LNCAP (cell line): Measurements from ENCODE around the gene SRPK3.
A peak's percentile ranks its signal among the peaks of the same experiment; 100 is the strongest.

Experiments
- TF ChIP-seq, protein P1 (sequence below): fragments of 450-650 bp; IDR thresholded peaks from 2 replicates; pipeline ENCODE4 v1.5.1; 2017; ENCODE audit warnings: mild to moderate bottlenecking

The SRPK3 gene

DNA sequence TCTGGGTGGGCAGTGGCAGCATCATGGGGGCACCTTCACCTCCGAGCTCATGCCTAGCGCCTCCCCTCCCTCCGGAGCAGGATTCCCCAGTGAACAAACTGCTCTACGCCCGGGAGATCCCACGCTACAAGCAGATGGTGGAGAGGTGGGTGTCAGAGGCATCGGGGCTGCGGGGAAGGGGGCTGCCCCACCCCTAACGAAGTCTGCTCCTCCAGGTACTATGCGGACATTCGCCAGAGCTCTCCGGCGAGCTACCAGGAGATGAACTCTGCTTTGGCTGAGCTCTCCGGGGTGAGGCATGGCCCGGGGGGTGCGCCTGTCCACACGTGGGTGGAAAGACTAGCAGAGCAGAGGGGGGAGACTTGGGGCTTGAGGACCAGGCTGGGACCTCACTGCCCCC is 2.7 kb upstream of the SRPK3 start:
- TF ChIP-seq, protein P1, sequence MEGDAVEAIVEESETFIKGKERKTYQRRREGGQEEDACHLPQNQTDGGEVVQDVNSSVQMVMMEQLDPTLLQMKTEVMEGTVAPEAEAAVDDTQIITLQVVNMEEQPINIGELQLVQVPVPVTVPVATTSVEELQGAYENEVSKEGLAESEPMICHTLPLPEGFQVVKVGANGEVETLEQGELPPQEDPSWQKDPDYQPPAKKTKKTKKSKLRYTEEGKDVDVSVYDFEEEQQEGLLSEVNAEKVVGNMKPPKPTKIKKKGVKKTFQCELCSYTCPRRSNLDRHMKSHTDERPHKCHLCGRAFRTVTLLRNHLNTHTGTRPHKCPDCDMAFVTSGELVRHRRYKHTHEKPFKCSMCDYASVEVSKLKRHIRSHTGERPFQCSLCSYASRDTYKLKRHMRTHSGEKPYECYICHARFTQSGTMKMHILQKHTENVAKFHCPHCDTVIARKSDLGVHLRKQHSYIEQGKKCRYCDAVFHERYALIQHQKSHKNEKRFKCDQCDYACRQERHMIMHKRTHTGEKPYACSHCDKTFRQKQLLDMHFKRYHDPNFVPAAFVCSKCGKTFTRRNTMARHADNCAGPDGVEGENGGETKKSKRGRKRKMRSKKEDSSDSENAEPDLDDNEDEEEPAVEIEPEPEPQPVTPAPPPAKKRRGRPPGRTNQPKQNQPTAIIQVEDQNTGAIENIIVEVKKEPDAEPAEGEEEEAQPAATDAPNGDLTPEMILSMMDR, result no peak

DNA sequence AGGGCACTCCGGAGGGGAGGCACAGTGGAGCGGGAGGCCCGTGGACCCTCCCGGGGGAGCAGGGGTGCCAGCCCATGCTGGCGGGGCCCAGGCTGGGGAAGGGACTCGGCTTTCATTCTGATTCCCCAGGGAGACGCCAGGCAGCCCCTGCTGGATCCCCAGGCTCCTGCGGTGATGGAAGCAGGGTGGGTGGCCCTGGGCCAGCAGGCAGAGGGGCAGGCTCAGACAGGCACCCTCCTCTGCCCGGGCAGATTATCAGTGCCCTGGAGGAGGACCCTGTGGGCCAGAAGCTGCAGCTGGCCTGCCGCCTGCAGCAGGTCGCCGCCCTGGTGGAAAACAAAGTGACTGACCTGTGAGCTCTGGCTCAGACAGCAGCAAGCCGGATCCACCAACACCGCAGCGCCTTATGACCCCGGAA is 2.1 kb upstream of the SRPK3 start:
- TF ChIP-seq, protein P1, result peak; percentile 22; the same call in 1 of the 2 replicates

DNA sequence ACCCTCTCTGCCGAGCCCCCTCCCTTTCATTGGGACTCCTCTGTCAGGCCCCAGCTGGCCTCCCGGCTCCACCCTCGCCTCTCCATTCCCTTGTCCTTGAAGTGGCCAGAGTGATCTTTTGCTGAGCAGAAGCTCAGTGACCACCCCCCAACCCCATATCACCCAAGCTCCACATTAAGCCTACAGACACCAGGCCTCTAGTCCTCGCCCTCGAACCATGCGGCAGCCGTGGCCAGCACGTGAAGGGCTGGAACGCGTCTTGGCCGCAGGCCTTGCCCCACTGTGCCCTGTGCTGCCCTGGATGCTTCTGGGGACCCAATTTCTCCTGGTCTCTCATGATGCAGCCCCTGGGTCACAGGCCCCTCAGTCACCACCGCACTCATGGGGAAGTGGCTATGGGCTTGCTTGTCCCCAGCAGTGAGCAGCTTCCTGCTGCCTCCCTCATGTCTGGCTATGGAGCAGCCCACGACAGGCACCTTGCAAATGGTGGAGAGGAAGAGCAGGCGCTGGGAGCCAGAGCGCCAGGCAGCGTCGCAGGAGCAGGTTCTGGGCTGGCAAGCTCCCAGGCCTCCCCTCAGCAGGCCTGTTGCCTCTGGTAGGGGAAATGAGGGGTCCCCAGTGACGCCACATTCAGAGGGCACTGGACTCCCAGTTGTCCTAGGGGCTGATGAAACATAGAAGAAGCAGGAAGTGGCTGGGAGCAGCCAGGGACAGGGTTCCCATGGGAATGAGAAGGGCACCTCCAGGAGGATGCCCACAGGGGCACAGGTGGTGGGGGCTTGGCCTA is 757 bp upstream of the SRPK3 start:
- TF ChIP-seq, protein P1, result no peak

DNA sequence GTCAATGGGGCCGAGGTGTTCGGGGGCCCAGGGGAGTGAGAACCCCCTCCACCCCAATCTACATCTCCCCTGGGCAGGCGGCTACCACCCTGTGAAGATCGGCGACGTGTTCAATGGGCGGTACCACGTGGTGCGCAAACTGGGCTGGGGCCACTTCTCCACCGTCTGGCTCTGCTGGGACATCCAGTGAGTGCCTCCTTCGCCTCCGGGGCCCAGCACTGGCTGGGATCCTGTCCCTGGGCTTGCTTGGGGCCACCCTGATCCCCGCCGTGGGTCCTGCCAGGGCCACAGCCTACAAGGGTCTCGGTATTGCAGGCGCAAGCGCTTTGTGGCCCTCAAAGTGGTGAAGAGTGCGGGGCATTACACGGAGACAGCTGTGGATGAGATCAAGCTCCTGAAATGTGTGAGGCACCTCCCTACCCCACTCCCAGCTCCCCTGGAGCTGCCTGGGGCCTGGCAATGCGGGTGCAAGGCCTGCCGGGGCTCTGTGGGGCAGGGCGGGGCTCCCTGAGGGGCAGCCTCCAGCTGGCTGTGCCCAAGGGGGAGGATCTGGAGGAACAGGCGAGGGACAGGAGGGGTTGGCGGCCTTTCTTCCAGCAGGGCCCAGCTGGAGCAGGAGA is 697 bp downstream of the SRPK3 start:
- TF ChIP-seq, protein P1, result no peak

DNA sequence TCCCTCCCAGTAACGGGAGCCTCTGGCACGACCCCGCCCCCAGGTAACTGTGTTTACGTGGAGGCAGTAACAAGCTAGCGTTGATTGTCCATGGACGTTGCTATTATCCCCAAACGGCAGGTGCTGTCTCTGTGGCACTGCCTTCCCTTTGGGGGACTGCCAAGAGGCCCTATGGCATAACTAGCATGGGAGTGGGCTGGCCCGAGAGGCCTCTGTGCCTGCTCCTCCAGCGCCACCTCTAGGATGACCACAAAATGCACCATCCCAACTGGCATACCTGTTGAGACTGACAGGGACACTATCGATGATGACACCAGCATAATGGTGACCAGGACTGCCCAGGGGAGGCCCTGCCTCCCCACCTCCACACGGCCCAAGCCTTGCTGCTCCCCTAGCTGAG is 1.5 kb downstream of the SRPK3 start:
- TF ChIP-seq, protein P1, result no peak

DNA sequence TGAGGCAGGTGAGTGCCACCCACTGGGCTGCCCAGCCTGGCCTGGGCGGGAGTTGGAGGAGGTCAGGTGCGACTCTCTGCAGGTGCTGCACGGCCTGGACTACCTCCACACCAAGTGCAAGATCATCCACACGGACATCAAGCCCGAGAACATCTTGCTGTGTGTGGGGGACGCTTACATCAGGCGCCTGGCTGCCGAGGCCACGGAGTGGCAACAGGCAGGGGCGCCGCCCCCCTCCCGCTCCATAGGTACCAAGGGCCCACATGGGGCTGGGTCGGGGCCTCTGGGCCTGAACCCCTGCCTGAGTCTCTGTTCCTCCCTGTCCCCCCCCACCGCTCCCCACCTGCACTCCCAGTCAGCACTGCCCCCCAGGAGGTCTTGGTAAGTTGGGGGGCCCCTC is 2.0 kb downstream of the SRPK3 start:
- TF ChIP-seq, protein P1, result no peak

DNA sequence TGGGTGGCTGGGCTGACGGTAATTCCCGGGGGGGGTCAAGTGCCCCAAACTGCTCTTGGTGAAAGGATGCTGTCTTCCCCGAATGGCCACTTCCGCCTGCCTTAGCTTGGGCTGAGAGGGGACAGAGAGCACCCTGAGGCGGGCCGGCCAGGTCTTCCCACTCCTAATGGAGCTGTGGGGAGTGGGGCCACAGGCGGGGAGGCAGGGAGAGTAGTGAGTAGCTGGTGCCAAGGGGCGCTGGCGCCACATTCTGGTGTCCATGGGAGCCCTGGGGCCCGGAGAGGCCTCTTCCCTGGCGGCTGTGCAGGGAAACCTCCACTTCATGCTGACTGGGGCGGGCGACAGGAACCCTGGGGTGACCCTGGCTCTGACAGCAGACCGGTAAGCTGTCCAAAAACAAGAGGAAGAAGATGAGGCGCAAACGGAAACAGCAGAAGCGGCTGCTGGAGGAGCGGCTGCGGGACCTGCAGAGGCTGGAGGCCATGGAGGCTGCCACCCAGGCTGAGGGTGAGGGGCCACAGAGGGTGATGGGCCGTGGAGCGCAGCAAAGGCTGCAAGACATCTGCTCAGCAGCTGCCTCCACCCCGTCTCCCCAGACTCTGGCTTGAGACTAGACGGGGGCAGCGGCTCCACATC is 2.7 kb downstream of the SRPK3 start:
- TF ChIP-seq, protein P1, result no peak
